Prostate gland (tissue), 2 donors: ENCODE results near the gene KASH5. TPM values are rescaled to one million over a fixed set of nuclear protein-coding genes. Genes with fewer than 3 reads are reported as not detected.

Source experiments
- DNase-seq: peaks from one replicate; pipeline ENCODE4 v3.0.0-alpha.2; 2019; ENCODE audit warnings: low spot score
- H3K27ac ChIP-seq, 2 donors: fragments of 200-600 bp; sonication (generic); 2 replicates each; pipeline ENCODE4 v1.5.1; 2017 to 2019
- H3K27me3 ChIP-seq: fragments of 200-600 bp; sonication (generic); replicated peaks from 2 replicates; pipeline ENCODE4 v1.5.1; 2019; ENCODE audit not compliant: insufficient read depth
- H3K36me3 ChIP-seq, 2 donors: fragments of 200-600 bp; sonication (generic); 1 replicate in 1 of 2; 2 replicates in 1 of 2; pipeline versions ENCODE4 v1.5.1 to v1.8.1; 2017 to 2019
- H3K4me1 ChIP-seq: fragments of 200-600 bp; sonication (generic); replicated peaks from 2 replicates; pipeline ENCODE4 v1.5.1; 2019
- H3K4me3 ChIP-seq, 2 donors: fragments of 200-600 bp; sonication (generic); 2 replicates each; pipeline ENCODE4 v1.5.1; 2017 to 2019
- H3K9me3 ChIP-seq: fragments of 200-600 bp; sonication (generic); 2 replicates; pipeline ENCODE4 v1.5.1; 2017
- CTCF ChIP-seq, 4 experiments: fragments of 200-600 bp in 2 of 4; fragments of 450-650 bp in 2 of 4; sonication (generic) in 2 of 4; IDR thresholded peaks; 1 replicate in 3 of 4; 2 replicates in 1 of 4; pipeline ENCODE4 v1.5.1; 2016 to 2019; ENCODE audit warnings: antibody characterized with exemption in 4 of 4, mild to moderate bottlenecking in 2 of 4, moderate library complexity in 2 of 4
- POLR2A ChIP-seq: fragments of 450-650 bp; IDR thresholded peaks from one replicate; pipeline ENCODE4 v1.6.1; 2016; ENCODE audit warnings: antibody characterized with exemption, mild to moderate bottlenecking
- POLR2AphosphoS5 ChIP-seq: sonication (generic); formaldehyde crosslinking; IDR thresholded peaks from one replicate; pipeline ENCODE4 v1.6.1; 2017; ENCODE audit warnings: antibody characterized with exemption
- WGBS: methylation state at CpG from one replicate; pipeline ENCODE4 v1.1.5; 2018; 5-methylcytosine and 5-hydroxymethylcytosine counted together
- intact Hi-C: fragments of 100-400 bp; cut with DNase I; formaldehyde crosslinking; loops from one replicate; pipeline ENCODE4 v1.14.2; 2022
- total RNA-seq, 2 donors: library from RNA; depleted of rRNA; stranded (reverse); fragments of >200 nt; gene quantifications; one replicate each; pipeline ENCODE4 v1.1.0, GENCODE V29; 2016

KASH5 gene
- total RNA-seq, 2 donors from 2014 or later: 13.1 TPM; not detected in 1

- TF ChIP-seq CTCF (IDR thresholded peaks at IDR 0.05): peak in 3 of 4 experiments; percentile 73 to 87 (median 85)
- TF ChIP-seq POLR2AphosphoS5: peak; percentile 64
- TF ChIP-seq POLR2A: no peak
- no peaks in the 10 kb centered on the region for H3K4me1 ChIP-seq
- H3K27me3 ChIP-seq: no peaks in the 10 kb centered on the region
- no peaks in the 10 kb centered on the region for H3K36me3 ChIP-seq
- WGBS: 23% methylated on average over 14 of the region's 14 CpGs
- intact Hi-C loops: loop anchor here (2.0 kb wide), 1 partner anchor 51 kb away; no protein-coding TSS in a partner anchor
- no peak overlapping the region for H3K27ac ChIP-seq
- peak; percentile 76 for DNase-seq
- no peaks in the 10 kb centered on the region for H3K9me3 ChIP-seq
- no peak overlapping the region for H3K4me3 ChIP-seq
These were observed 3.7 kb downstream of the KASH5 start for GRCh38 chr19:49391581-49392399.

- TF ChIP-seq CTCF (IDR thresholded peaks at IDR 0.05) (no peak), POLR2AphosphoS5 (no peak), POLR2A (no peak)
- Histone ChIP-seq H3K4me1 (no peaks in the 10 kb centered on the region), H3K27ac (no peak overlapping the region), H3K9me3 (no peaks in the 10 kb centered on the region), H3K4me3 (no peak overlapping the region), H3K36me3 (no peaks in the 10 kb centered on the region), H3K27me3 (no peaks in the 10 kb centered on the region)
- WGBS: 61% methylated on average over 5 of the region's 5 CpGs
- DNase-seq: no peak
- intact Hi-C loops: loop anchor here (2.0 kb wide), 1 partner anchor 49 kb away; no protein-coding TSS in a partner anchor
These were observed 5.8 kb downstream of the KASH5 start for GRCh38 chr19:49393881-49394280.

- intact Hi-C loops: no loop called here
- Histone ChIP-seq H3K27ac (no peak overlapping the region), H3K4me3 (no peak overlapping the region), H3K36me3 (no peaks in the 10 kb centered on the region), H3K9me3 (no peaks in the 10 kb centered on the region), H3K27me3 (no peaks in the 10 kb centered on the region), H3K4me1 (no peaks in the 10 kb centered on the region)
- no peak for TF ChIP-seq POLR2AphosphoS5
- TF ChIP-seq CTCF (IDR thresholded peaks at IDR 0.05): no peak
- no peak for TF ChIP-seq POLR2A
- DNase-seq: no peak
- WGBS: 79% methylated on average over 15 of the region's 15 CpGs
These were observed 7.7 kb downstream of the KASH5 start for GRCh38 chr19:49395581-49396407.

- no peaks in the 10 kb centered on the region for H3K4me1 ChIP-seq
- H3K27ac ChIP-seq: no peak overlapping the region
- H3K4me3 ChIP-seq: no peak overlapping the region
- H3K27me3 ChIP-seq: no peaks in the 10 kb centered on the region
- no peak for TF ChIP-seq POLR2AphosphoS5
- TF ChIP-seq POLR2A: no peak
- no peak for TF ChIP-seq CTCF (IDR thresholded peaks at IDR 0.05)
- no peaks in the 10 kb centered on the region for H3K9me3 ChIP-seq
- intact Hi-C loops: no loop called here
- DNase-seq: no peak
- WGBS: 86% methylated on average over 8 of the region's 8 CpGs
- H3K36me3 ChIP-seq: no peaks in the 10 kb centered on the region
These were observed 8.9 kb downstream of the KASH5 start for GRCh38 chr19:49396738-49397505.
